ENCODE measurements around the gene SIRT5.

Gene SIRT5

GRCh38 chr6:13638014-13638413, 63.6 kb downstream of the SIRT5 start:
- no peak for DNase-seq

GRCh38 chr6:13638626-13639025, 64.2 kb downstream of the SIRT5 start:
- DNase-seq: no peak

DNA sequence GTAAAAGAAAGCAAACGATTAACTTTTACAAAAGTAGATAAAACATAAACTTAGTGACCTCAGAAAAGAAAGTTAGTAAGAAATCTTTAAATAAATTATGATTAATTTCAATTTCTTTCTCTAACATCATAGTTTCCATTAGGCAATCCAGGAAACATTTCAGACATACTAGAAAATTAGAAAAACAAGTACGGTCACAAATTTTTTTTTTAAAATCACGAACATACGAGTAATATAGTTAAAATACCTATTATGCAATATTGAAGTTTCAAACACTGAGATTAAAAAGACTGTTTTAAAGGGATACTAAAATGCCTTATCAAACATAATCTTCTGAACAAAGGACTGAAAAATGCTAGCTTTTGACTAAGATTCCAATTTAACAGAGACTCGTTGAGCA, 66.9 kb downstream of the SIRT5 start:
- no peak for DNase-seq

GRCh38 chr6:13643125-13643524, 68.7 kb downstream of the SIRT5 start:
- DNase-seq: no peak

DNA sequence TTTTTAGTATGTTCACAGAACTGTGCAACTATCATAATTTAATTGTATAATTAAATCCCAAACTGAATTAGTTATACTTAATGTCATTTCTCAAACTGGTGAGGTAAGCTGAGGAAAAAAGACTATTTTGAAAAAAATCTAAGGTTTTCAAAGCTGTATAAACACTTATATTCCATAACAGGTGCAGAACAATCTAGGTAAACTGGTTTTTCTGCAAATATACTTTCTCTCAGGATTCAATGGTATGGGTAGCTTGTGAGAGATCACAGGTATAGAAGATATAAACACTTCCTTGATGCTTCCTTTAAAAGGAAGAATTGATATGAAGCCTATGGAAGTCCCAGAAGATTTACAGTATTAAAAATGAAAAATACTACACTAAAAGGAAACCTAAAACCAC, 74.4 kb downstream of the SIRT5 start:
- no peak for DNase-seq

DNA sequence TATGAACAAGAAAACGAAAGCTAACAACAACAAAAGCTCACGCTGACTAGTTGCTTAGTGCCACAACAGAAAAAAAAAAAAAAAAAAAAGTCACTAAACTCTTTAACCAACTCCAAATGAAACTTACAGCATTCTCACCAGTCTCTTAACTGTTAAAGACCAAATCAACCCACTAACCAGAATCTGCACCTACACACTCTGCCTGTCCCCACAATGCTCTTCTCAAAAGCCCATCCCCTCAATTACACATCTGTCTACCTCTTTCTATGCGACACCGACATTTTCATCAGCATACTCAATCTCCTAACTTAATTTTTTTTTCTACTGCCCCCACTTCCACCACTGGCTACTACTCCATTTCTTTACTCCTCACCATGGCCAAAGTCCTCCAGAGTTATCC, 75.0 kb downstream of the SIRT5 start:
- no peak for DNase-seq

DNA sequence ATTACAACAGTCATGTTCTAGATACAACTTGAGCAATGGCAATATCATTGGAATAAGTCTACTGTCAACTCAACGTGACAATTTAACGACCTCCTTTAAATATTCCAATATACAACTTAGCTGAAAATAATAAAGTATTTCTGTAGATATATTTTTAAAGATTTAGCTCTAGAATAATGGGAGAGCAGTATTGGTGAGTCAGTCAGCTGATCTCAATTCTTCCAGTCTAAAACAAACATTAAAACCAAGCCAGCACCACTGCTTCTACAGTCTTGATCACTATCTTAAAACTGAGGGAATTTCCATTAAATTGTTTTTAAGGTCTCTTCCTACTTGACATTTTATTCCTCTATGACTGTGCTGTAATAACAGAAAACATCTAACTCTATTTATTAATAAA, 78.9 kb downstream of the SIRT5 start:
- no peak for DNase-seq

GRCh38 chr6:13654496-13654895, 80.1 kb downstream of the SIRT5 start:
- DNase-seq: no peak

DNA sequence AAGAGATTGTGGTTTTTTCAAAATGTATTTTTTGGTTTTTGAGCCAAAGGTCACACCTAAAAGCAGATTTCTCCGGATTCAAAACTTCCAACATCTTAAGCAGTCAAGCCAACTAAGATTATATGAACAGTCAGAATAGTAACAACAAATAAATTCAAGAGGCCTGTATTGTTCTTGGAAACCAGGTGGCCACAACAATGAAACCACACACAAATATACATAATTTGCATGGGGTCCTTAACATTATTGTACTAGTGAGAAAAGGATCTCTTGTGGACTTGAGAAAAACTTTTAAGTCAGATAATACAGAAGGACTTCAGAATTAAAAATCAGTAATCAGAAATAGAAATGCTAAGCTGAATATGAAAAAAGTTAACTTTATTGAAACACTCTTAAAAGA, 81.3 kb downstream of the SIRT5 start:
- DNase-seq: no peak

DNA sequence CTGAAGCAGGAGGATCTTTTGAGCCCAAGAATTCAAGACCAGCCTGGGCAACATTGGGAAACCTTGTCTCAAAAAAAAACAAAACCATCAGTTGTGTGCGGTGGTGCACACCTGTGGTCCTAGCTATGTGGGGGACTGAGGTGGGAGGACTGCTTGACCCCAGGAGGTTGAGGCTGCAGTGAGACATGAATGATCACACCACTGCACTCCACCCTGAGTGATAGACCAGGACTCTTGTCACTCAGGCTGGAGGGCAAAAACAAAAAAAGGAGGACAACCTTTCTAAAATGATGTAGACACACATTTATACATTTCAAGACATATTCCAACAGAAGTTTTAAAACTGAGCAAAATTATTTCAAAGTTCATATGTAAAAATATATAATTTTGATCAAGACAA, 85.9 kb downstream of the SIRT5 start:
- no peak for DNase-seq

DNA sequence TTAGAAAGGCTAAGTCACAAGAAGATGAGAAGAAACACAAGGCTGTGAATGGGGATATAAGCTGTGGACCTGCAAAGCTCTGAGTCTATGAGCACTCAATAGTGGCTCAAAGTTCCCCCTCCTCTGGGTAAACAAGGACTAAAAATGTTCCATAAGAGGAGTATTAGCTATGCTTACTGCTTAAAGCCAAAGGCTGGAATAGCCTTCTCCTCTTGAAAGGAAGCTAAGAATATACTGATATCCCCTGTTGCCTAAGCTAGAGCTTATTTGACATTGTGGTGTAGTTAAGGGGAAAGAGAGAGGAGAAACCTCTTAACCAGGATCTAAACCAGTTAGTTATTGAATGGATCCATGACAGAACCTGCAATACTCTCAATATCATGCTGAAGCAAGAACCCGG, 86.5 kb downstream of the SIRT5 start:
- no peak for DNase-seq

DNA sequence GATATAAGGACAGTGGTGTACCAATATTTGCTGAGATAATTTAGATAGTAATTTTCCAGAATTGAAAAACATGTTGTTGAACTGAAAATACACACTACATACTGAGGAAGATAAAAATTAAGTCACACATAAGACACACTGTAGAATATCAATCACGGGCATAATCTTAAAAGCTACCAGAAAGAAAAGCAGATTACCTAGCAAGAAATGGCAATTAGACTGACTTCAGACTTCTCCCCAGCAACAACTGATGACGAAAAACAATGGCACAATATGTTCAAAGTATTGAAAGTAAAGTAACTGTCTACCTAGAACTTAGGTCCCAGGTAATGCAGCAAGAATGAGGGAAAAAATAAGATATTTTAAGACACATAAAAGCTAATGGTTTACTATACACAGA, 87.2 kb downstream of the SIRT5 start:
- DNase-seq: no peak

DNA sequence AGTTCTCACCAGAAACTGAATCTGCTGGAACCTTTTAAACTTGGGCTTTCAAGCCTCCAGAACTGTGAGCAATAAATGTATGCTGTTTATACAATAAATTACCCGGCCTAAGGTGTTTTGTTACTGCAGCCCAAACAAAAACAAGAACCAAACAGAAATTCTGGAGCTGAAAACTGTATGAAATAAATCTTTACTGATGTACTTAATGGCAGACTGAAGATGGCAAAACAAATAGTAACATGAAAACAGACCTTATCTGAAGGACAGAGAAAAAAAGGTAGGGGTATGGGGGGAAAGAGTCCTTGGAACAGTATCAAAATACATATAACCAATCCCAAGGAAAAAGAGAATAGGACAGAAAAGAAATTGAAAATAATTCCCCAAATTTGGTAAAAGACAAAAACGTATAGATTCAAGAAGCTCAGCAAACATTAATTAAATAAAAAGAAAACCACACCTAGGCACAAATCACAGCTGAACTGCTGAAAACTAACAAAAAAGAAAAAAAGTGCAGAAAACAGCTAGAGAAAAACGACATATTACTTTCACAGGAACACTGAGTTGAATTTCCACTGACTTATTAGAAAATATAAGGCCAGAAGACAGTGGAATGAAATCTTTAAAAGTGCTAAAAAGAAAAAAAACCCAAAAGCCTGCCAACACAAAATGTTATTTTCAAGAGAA, 88.4 kb downstream of the SIRT5 start:
- DNase-seq: no peak

DNA sequence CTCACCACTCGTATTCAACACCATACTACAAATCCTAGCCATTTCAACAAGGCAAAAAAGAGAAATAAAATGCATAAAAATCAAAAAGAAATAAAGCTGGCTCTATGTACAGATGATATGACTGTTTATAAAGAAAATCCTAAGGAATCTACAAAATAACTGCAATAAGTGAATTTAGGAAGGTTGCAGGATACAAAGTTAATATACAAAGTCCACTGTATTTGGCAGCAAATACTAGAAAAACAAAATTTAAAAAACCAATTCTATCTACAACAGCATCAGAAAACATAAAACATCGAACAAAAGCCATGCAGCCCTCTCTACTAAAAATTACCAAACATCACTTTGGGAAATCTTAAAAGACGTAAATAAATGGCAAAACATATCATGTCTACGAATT, 89.6 kb downstream of the SIRT5 start:
- no peak for DNase-seq

Measured in NCI-H187 (cell line).